Activated T-cell treated with anti-CD3 and anti-CD28 coated beads for 1 hour (primary cell): ENCODE data around the gene PLAA.
A peak's percentile ranks its signal among the peaks of the same experiment; 100 is the strongest.
"Not testable (repeated sequence)": the region's sequence is repeated elsewhere in the genome, so short reads cannot be mapped to it uniquely, and the experiment has no call there.

ENCODE experiments used
- DNase-seq: peaks from one replicate; pipeline ENCODE4 v3.0.0-alpha.2; 2020; ENCODE audit warnings: low read depth

Gene PLAA

GRCh38 chr9:26928902-26929495, 18.0 kb downstream of the PLAA start:
- no peak for DNase-seq

DNA sequence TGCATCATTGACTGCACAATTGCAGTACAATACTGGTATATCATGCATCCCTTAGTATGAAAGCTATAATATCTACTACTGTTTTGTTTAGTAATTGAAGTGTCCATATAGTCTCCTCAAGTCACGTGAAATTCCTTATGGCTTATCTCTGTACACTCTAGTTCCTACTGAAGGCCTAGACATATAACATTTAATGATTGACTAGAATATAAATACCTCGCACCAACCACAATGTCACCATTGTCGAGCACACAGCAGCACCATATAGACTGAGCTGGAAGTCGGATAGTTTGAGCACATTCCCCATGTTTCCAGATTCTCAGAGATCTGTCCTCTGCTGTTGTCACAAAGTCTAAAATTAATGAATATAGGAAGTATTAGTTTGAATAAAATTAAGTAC, 21.4 kb downstream of the PLAA start:
- no peak for DNase-seq

DNA sequence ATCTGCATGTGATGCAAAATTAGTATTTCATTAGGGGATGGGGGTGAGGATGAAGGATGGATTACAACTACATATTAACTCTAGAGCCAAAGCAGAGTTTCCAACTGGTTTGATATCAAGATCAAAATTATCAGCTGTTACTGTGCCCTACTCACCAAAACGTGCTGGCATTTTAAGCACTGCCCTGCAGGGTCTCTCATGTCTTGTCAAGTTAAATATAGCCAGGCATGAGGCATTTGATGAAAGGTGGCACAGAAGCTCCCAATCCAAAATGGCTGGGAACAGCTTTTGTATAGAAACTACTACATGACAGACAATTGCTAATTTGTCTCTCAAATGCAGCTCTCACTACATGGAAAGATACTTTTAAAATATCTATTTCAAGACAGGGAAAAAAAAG, 27.3 kb downstream of the PLAA start:
- no peak for DNase-seq

DNA sequence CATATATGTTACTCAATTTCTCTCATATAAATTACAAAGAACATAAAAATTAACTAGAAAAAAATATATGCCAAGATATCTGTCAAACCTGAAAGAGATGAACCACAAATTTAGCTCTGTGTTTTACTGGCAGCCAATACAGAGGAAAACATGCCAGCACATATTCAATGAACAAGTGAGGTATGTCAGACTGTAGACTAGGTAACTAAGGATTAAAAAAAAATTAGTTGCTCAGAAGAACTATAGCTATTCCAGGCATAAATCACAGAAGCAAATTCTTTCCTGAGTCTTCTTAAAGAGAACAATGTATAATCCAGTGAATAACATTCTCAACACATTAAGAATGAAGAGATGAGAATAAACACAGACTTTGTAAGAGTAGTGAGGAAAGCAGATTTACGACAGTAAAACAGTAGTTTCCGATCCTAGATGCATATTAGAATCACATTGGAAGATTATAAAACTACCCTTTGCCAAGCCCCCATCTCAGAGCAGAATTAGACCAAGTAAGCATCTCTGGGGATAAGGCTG, 33.8 kb downstream of the PLAA start:
- DNase-seq, result no peak

DNA sequence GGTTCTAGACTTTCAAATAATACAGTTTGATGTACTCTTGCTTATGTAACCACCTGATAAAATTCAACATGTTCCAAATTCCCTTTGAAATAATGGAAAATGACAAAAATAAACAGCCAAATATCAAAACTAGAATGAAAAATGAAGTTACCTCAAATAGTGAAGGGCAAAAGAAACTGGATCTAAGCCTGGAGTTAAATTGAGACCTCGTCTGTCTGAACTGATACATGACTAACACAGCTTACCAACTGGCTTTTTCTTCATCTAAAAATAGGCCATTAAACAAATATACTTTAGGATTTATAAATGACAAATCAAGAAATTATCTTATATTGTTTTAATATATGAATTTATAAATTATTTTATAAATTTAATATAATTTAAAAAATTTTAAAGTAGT, 42.4 kb downstream of the PLAA start:
- DNase-seq, result no peak

DNA sequence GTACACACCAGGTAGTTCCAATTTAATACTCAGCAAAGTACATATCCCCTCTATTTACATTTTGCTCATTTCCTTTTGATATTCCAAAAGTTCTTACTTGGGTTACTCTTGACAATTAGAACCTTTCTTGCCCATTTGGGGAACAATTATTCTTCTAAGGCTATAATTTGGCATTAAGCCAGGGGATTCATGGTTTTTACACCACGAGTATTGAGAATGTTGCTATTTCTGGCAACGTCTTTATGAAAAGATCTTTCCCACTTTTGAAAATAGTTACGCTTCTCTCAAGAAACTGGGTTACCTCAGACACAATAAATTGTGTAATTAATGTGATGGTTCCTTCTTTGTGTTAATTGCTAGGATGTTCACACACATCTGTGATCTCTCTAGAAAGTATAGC, 43.0 kb downstream of the PLAA start:
- no peak for DNase-seq

DNA sequence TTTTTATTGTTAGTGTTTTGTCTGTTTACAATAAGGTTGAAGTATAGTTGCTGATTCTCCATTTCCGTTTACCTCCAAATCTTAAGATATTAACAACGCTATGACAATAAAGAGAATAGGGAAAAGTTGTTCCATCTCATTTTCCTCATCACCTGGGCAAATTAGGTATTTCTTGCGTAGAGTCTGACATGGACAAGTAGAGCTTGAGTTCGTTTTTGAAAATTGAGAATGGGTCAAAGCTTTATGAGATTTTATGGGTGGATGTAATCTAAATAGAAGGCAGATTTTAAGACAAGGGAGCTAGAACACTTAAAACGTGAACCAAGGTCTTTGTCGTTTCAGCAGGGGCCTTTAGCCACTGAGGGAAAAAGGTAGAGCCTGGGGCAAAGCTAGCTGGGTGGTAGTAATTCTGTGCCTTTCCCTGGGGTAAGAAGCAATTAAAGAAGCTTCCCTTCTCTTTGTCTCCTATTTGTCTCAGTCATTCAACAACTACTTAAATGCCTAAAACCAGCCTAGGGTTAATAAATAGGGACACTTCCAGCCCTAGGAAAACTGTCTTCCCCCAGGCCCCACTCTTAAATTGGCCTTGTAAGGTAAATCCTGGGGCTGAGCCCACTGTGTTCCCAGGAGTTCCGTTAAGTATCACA, 53.9 kb downstream of the PLAA start:
- no peak for DNase-seq

DNA sequence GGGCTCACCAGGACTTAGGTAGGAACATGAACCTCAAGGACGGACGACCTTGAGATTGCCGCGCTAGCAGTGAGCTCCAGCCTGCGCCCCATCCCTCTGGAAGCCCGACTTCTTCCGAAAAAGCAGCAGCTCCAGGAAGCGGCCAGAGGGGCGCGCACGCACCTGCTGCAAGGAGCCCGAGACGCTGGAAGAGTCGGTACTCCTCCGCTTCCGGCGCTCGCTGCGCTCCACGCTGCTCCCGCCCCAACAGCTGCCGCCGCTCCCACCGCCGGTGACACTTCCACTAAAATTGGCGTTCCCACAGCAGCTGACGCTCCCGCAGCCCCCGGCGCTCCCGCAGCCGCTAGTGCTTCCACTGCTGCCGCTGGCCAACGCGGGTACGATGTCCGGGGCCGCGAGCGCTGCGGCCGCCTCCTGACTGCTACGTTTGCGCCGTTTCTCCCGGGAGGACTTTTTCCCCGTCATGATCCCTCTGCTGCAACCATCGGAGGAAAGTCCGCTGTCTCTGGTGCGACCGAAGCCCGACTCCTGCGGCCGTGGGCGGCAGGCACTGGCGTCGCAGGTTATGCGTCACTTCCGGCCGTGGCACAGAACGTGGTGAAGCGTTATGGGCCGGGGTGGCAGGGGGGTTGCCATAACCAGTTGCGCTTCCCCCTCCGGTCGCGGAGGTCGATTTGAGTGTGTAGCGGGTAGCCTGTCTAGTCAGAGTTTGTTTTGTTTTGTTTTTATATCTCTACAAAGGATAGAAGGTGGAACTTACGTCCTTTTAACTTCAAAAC, 54.6 kb downstream of the PLAA start, which contains the start of gene CAAP1:
TSS of gene CAAP1 (minus strand) at position 552 of the 779 bp plus-strand sequence. CDS start at position 465, 87 bp downstream.
- peak; percentile 87 for DNase-seq

- DNase-seq, result no peak
These were observed 55.3 kb downstream of the PLAA start for GRCh38 chr9:26891726-26892125.

DNA sequence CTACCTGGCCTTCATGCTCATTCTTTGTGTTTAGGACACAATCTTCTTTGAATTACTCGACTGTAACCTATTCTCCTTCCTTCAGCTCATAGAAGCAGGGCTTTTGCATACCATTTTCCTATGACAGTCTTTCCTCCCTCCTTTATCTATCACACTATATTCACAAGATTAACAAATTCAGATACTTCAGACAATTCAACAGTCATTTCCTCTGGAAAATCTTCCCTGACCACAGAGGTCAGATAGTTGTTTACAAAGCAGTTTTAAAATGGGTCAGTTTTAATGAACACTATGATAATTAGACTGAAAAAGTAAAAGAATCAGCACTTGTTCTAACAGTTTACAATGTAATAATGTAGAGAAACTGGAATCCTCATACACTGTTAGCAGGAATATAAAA, 58.8 kb downstream of the PLAA start:
- no peak for DNase-seq

DNA sequence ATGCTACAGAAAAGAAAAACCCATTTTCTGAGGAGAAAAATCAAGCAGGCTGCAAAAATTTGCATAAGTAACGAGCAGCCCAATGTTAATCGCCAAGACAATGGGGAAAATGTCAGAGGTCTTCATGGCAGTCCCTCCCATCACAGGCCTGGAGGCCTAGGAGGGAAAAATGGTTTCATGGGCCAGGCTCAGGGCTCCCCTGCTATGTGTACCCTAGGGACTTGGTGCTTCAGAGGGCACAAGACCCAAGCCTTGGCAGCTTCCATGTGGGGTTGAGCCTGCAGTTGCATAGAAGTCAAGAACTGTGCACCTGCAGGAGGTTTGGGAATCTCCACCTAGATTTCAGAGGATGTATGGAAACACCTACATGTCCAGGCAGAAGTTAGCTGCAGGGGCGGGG, 64.9 kb downstream of the PLAA start:
- no peak for DNase-seq

GRCh38 chr9:26880262-26880661, 66.8 kb downstream of the PLAA start:
- DNase-seq, result no peak

DNA sequence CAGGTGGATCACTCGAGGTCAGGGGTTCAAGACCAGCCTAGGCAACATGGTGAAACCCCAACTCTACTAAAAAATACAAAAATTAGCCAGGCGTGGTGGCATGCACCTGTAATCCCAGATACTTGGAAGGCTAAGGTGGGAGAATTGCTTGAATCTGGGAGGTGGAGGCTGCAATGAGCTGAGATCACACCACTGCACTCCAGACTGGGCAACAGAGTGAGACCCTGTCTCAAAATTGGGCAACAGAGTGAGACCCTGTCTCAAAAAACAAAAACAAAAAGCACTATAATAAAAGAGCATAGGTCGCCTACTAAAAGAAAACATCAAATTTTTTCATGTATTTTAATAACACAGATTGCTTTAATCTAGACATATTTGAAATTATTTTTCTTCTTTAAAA, 71.9 kb downstream of the PLAA start:
- DNase-seq, result not testable (repeated sequence)

DNA sequence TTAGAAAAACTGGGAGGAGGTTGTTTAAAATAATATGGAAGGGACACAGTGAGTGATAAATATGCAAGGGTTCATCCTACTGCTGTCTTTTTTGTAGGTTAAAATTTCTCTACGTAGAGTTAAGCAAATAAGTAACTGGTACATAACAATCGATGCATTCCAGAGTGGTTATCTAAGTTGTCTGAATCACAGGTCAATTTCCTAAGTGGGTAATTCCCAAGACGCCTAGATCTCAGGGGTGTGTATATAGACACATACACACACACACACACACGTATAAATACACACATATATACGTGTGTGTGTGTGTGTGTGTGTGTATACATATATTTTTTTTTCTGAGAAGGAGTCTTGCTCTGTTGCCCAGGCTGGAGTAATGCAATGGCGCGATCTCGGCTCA, 76.8 kb downstream of the PLAA start:
- DNase-seq, result no peak

DNA sequence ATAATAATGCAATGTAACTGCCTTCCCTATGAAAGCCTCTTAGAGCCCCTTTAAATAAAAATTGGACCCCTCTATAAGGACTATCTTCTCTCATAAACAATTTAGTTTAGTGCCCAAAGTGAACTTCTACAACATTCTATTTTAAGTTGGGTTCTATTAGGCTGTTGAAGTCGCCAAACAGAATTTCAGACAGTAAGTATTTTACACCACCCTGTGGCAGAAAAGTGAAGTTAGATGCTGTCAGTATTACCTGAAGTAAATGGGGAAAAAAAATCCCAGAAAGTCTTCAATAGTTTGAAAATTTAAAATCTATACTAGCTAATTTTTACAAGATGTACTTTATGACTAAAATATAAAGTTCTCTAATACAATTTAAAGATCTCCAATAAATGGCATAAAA, 84.0 kb downstream of the PLAA start:
- DNase-seq, result no peak

DNA sequence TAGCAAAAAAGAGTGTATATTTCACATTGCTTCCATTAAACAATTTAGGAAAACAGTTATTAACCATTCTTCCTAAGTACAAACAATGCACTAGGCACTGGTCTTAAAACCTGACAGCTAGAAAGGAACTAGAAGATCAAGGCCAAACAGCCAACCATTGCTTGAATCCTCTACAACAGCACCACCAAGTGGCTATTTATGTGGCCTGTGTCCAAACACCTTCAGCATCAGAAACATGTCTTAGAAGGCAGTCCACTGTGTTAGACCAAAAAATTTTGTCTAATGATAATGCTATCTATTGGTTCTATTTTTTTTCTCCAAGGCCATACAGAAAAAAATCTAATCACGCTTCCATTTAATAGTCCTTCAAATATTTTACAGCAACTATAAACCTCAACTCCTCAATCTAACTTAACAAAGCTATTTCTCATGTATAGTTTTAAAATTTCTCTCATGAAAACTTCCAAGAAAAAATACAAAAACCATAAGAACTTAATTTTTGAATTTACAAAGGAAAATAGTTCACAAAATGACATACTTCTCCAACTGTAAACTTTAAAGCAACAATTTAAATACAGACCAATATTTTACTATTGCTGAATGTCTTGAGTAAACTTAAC, 90.5 kb downstream of the PLAA start:
- DNase-seq, result no peak
